Vagina (tissue), 2 donors: ENCODE measurements around the gene AQP11.
"Not testable (repeated sequence)": the region's sequence is repeated elsewhere in the genome, so short reads cannot be mapped to it uniquely, and the experiment has no call there.

Experiments
- POLR2A ChIP-seq, 2 donors: fragments of 450-650 bp; IDR thresholded peaks; one replicate each; pipeline ENCODE4 v1.6.1; 2017; ENCODE audit warnings: antibody characterized with exemption in 2 of 2, mild to moderate bottlenecking in 2 of 2, moderate library complexity in 2 of 2
- POLR2AphosphoS5 ChIP-seq, 2 donors: sonication (generic); formaldehyde crosslinking; IDR thresholded peaks; one replicate each; pipeline ENCODE4 v1.9.0; 2017; ENCODE audit warnings: antibody characterized with exemption in 2 of 2, mild to moderate bottlenecking in 2 of 2, low read depth in 1 of 2; ENCODE audit not compliant: insufficient read depth in 1 of 2
- TF ChIP-seq, protein P1 (sequence below), 3 experiments: fragments of 450-650 bp in 2 of 3; fragments of 200-600 bp in 1 of 3; sonication (generic) in 1 of 3; IDR thresholded peaks; one replicate each; pipeline ENCODE4 v1.5.1; 2017 to 2019; ENCODE audit warnings: antibody characterized with exemption in 3 of 3, mild to moderate bottlenecking in 2 of 3, moderate library complexity in 2 of 3

DNA sequence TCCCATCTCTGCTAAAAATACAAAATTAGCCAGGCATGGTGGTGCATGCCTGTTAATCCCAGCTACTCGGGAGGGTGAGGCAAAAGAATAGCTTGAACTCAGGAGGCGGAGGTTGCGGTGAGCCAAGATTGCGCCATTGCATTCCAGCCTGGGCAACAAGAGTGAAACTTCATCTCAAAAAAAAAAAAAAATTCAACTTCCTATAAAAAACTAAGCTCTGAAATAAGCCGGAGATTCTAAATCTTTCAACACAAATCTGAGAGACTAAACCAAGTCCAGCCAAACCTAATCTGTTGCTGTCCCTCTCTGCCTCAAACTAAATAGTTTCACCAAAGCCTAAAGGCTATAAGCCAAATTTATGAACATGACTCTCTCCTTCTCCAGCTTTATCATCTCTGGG lies 44.2 kb downstream of the AQP11 start:
- TF ChIP-seq, protein P1, sequence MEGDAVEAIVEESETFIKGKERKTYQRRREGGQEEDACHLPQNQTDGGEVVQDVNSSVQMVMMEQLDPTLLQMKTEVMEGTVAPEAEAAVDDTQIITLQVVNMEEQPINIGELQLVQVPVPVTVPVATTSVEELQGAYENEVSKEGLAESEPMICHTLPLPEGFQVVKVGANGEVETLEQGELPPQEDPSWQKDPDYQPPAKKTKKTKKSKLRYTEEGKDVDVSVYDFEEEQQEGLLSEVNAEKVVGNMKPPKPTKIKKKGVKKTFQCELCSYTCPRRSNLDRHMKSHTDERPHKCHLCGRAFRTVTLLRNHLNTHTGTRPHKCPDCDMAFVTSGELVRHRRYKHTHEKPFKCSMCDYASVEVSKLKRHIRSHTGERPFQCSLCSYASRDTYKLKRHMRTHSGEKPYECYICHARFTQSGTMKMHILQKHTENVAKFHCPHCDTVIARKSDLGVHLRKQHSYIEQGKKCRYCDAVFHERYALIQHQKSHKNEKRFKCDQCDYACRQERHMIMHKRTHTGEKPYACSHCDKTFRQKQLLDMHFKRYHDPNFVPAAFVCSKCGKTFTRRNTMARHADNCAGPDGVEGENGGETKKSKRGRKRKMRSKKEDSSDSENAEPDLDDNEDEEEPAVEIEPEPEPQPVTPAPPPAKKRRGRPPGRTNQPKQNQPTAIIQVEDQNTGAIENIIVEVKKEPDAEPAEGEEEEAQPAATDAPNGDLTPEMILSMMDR (IDR thresholded peaks at IDR 0.05), result not testable (repeated sequence)
- TF ChIP-seq POLR2AphosphoS5 (IDR thresholded peaks at IDR 0.05; ENCODE audit: insufficient read depth in 1 of 2, low read depth in 1 of 2); POLR2A (IDR thresholded peaks at IDR 0.05): not testable (repeated sequence)
